ENCODE data around the gene PPM1J.

- no peak for TF ChIP-seq CTCF (IDR thresholded peaks at IDR 0.05)
- TF ChIP-seq POLR2A (IDR thresholded peaks at IDR 0.05), result no peak
- TF ChIP-seq POLR2AphosphoS5 (IDR thresholded peaks at IDR 0.05; ENCODE audit: insufficient read depth in 1 of 2, low read depth in 1 of 2), result no peak
Measured at GRCh38 chr1:112743174-112744008, 28.3 kb upstream of the PPM1J start.
